GM23338 (cell line): ENCODE measurements around the gene SLC9A9.

ENCODE experiments used
- CTCF ChIP-seq, 2 experiments: fragments of 200-600 bp in 1 of 2; sonication (generic) in 1 of 2; conservative IDR thresholded peaks; 2 replicates each; pipeline versions ENCODE4 v1.5.1 to v1.6.1; 2016 to 2017; ENCODE audit warnings: antibody characterized with exemption in 2 of 2, low read depth in 2 of 2, mild to moderate bottlenecking in 2 of 2, moderate library complexity in 1 of 2
- ETS1 ChIP-seq: IDR thresholded peaks from 2 replicates; pipeline ENCODE4 v1.6.1; 2016; ENCODE audit warnings: antibody characterized with exemption
- EZH2 ChIP-seq: fragments of 200-600 bp; sonication (generic); IDR thresholded peaks from one replicate; pipeline ENCODE4 v1.8.0; 2017; ENCODE audit warnings: antibody characterized with exemption, mild to moderate bottlenecking, low read depth; ENCODE audit not compliant: unreplicated experiment
- EZH2phosphoT487 ChIP-seq: fragments of 200-600 bp; sonication (generic); IDR thresholded peaks from one replicate; pipeline ENCODE4 v1.8.1; 2018; ENCODE audit warnings: antibody characterized with exemption; ENCODE audit not compliant: unreplicated experiment
- POLR2AphosphoS5 ChIP-seq: IDR thresholded peaks from 2 replicates; pipeline ENCODE4 v1.6.1; 2016; ENCODE audit warnings: antibody characterized with exemption, low read depth
- REST ChIP-seq: IDR thresholded peaks from one replicate; pipeline ENCODE4 v1.6.1; 2018; ENCODE audit warnings: antibody characterized with exemption; ENCODE audit not compliant: unreplicated experiment
- STAT1 ChIP-seq: IDR thresholded peaks from one replicate; pipeline ENCODE4 v1.6.1; 2016; ENCODE audit warnings: antibody characterized with exemption; ENCODE audit not compliant: unreplicated experiment

- TF ChIP-seq CTCF (conservative IDR thresholded peaks at IDR 0.05; ENCODE audit: low read depth in 2 of 2) = no peak
- no peak for TF ChIP-seq POLR2AphosphoS5
- no peak for TF ChIP-seq EZH2
- TF ChIP-seq ETS1 = no peak
- TF ChIP-seq EZH2phosphoT487 = no peak
- TF ChIP-seq REST = no peak
- no peak for TF ChIP-seq STAT1
These were observed 484.3 kb downstream of the SLC9A9 start for GRCh38 chr3:143363949-143364348.
